Stimulated activated CD4-positive, alpha-beta T cell treated with anti-CD3 and anti-CD28 coated beads, TNF-alpha, amount 100 ng/mL, for 24 hours (primary cell): Measurements from ENCODE around the gene SLC39A11.
"Not testable (repeated sequence)": the region's sequence is repeated elsewhere in the genome, so short reads cannot be mapped to it uniquely, and the experiment has no call there.

Experiments used
- DNase-seq, 3 experiments: peaks; one replicate each; pipeline ENCODE4 v3.0.0-alpha.2; 2020; ENCODE audit warnings: low read depth in 3 of 3

SLC39A11 gene

GRCh38 chr17:72715906-72716572, 376.4 kb downstream of the SLC39A11 start:
- no peak for DNase-seq

DNA sequence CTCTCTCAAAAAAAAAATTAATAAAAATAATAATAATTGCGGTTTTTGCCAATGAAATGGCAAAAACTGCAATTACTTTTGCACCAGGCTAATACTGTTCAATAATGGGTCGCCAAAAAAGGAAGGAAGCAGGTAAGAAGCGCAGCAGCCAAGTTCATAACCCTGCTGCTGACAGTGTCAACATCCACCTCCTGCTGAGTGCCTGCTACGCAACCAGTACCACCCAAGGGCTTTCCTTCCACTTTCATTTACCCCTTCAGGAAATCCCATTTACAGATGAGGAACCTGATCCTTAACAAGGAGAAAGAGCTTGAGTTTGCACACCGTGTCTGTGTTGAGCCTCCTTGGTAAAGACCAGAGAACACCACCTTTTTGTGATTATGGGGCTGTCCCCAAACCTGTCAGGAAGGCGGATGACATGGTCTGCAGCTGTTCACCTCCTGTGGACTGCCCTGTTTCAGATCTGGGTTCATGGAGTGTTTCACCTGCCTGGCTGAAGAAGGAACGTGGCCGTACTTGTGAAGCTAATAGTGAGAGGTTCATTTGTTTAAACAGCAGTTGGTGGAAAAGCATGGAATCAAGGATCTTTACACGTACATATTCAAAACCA, 378.0 kb downstream of the SLC39A11 start:
- no peak for DNase-seq

- DNase-seq = no peak
Measured at GRCh38 chr17:72713701-72714100, 378.8 kb downstream of the SLC39A11 start.

DNA sequence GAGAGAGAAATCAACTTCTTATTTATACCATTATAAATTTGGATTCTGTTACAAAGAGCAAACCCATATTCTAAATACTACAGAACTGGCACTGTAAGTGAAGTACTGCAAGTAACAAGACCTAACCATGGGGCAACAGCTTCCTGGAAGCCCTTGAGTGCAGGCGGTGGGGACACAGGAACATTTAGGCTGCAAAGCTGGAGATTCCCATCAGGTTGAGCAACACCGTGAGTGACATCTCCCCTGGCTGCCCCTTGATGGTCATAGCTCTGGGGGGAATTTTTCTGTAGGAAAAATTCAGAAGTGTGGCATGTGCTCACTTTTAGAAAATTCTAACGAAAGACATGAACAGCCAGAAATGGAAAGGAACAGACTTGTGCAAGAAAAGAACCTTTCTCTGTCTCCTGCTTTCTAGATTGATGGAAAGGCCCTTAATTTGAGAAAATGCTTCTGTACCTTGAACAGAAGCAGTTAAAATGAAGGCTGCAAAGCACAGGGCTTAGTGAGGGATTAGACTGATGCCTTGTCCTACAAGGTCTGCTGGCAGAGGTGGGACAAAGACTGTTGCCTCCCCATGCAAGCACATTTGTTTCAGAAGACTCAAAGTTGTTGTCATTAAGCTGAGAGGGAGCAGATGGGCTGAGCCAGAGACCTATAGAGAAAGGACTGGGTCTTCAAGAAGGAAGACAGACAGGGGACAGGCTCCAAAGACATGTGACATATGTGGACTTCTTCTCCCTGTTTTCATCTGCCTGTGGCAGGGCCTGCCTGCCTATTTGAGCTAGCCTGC, 380.8 kb downstream of the SLC39A11 start:
- DNase-seq = no peak

- DNase-seq = no peak
Measured at GRCh38 chr17:72710834-72711233, 381.7 kb downstream of the SLC39A11 start.

- no peak for DNase-seq
Measured at GRCh38 chr17:72710202-72710601, 382.3 kb downstream of the SLC39A11 start.

DNA sequence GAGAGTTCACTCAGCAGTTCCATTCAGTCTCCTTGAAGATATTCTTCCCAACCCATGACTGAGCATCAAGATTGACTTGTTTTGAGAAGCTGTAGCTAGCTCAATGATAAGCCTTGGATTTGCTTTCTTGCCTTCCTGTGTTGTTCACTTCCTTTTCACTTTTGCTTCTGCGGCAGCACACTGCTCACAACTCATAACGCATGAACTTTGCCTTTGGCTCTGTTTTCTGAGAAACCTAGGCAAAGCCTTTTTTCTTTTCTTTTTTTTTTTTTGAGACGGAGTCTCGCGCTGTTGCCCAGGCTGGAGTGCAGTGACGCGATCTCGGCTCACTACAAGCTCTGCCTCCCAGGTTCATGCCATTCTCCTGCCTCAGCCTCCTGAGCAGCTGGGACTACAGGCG, 383.8 kb downstream of the SLC39A11 start:
- not testable (repeated sequence) for DNase-seq

- DNase-seq = no peak
Measured at GRCh38 chr17:72707881-72708280, 384.6 kb downstream of the SLC39A11 start.

- no peak for DNase-seq
Measured at GRCh38 chr17:72706396-72706981, 386.0 kb downstream of the SLC39A11 start.

DNA sequence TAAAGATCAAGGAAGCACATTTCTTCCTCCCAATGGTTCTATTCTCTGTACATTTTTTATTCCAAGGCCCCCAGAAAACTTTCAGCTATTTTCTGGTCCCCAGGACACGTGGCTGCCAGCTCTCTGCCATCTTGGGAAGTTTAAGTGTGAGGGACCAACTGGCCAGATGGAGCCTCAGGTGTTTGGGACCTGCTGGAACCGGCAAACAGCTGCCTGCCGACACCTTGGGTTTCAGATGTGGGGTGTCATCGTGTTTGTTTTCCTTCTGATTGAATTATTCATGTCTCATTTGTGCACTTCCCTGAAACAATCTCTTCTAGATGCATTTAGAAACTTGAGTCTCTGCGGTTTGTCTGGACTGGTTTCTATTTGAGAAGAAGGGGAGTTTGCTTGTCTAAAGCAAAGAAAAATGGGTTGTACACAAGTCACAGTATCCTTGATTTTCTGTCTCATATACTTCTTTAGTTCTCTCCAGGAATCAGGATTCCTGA, 386.5 kb downstream of the SLC39A11 start:
- no peak for DNase-seq

- DNase-seq = no peak
Measured at GRCh38 chr17:72702998-72703397, 389.5 kb downstream of the SLC39A11 start.

DNA sequence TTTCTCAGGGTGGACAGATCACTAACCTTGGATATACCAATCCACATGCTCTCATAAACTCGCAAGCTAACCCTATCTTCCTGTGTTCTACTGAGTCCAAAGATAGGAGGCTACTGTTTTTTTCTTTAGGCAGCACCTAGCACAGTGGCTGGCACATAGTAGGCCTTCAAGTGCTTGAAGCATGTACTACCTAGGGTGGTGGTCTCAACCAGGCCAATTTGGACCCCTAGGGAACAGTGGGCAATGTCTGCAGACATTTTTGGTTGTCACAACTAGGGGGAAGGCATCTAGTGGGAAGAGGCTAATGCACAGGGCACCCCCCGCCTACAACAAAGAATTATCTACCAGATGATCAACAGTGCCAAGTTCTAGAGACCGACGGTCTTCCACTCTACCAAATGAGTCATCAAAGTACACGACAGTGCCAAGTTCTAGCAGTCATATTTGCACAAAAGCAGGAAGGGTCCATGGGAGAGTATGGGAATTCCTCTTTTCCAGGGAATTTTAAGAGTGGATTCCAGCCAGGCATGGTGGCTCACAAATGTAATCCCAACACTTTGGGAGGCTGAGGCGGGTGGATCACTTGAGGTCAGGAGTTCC, 390.3 kb downstream of the SLC39A11 start:
- DNase-seq = no peak

GRCh38 chr17:72700226-72700625, 392.3 kb downstream of the SLC39A11 start:
- DNase-seq = no peak

- no peak for DNase-seq
Measured at GRCh38 chr17:72699545-72699944, 392.9 kb downstream of the SLC39A11 start.

- no peak for DNase-seq
Measured at GRCh38 chr17:72697602-72698146, 394.8 kb downstream of the SLC39A11 start.

GRCh38 chr17:72696721-72697120, 395.8 kb downstream of the SLC39A11 start:
- DNase-seq = no peak

DNA sequence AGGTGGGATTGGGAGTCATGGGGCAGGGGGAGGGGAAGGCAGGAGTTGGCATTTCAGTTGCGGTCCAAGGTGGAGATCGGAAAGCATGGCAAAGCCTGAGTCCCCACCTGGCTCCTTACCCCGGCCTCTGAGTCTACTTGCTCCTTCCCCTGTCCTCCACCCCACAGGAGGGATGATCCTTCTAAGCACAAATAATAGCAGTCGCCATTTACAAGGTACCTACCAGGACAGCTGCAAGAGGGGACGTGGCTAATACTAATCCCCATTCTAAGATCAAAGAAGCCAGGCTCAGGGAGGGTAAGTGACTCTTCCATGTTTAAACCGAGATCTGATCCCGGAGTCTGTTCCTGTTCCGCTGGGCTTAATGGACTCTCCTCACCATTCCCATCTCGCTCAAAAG, 396.3 kb downstream of the SLC39A11 start:
- DNase-seq = no peak

DNA sequence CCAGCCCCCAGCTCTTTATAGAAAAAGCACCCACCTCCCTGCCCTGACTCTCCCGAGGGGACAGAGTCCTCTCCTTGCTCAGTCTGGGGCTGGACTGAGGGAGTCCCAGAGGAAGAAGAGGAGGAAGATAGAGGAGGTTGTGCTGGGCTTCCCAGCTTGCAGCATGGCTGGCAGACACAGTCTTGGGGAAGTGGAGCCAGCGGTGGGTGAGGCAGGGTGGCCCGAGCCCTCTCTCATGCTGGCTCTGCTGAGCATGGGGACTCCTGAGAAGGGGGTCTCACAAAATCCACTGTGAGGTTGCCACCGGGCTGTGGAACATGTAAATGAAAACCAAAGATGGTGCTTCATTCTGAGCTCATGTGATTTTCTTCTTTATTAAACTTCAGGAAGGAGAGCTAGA, 398.5 kb downstream of the SLC39A11 start:
- DNase-seq = no peak

GRCh38 chr17:72693151-72693878, 399.2 kb downstream of the SLC39A11 start:
- DNase-seq = no peak

GRCh38 chr17:72692676-72693075, 399.8 kb downstream of the SLC39A11 start:
- DNase-seq = no peak

DNA sequence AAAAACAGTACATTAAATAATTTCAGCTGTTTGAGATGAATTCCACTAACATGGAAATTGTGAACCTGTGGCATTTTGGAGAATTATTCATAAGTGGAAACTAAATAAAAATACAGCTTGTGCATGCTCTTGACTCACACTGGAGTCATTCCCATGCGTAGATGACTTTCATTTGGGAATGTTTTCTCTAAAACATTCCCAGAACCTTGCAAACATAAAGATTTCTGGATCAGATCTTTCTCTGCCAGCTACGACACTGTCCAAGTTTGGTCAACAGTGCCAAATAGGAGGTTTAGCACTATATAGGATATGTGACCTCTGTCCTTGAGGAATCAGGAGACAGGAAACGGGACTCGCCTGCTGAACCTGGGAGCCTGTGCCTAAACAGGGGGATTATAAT, 400.9 kb downstream of the SLC39A11 start:
- no peak for DNase-seq
